Fibroblast of lung (primary cell): ENCODE data around the gene BTRC. TPM values are rescaled to one million over a fixed set of nuclear protein-coding genes. Genes with fewer than 3 reads are reported as not detected.
A peak's percentile ranks its signal among the peaks of the same experiment; 100 is the strongest.

Experiments used
- DNase-seq, 2 donors: peaks; one replicate each; pipeline versions ENCODE4 v3.0.0 to v3.0.0-alpha.2; 2010; ENCODE audit warnings: low read depth in 2 of 2
- H2AFZ ChIP-seq: 2 replicates; pipeline ENCODE4 v1.5.1; 2012; ENCODE audit warnings: low read length, control low read depth, inconsistent platforms
- H3K27ac ChIP-seq: 2 replicates; pipeline ENCODE4 v1.5.1; 2011; ENCODE audit warnings: low read length, control low read depth; ENCODE audit not compliant: insufficient read depth
- H3K27me3 ChIP-seq: 2 replicates; pipeline ENCODE4 v1.5.1; 2011; ENCODE audit warnings: mild to moderate bottlenecking, low read length; ENCODE audit not compliant: control insufficient read depth, insufficient read depth
- H3K36me3 ChIP-seq: 2 replicates; pipeline ENCODE4 v1.5.1; 2011; ENCODE audit warnings: low read length; ENCODE audit not compliant: control insufficient read depth, insufficient read depth
- H3K4me1 ChIP-seq: 2 replicates; pipeline ENCODE4 v1.5.1; 2011; ENCODE audit warnings: low read length; ENCODE audit not compliant: control insufficient read depth, insufficient read depth; ENCODE audit errors: extremely low read depth
- H3K4me2 ChIP-seq: 2 replicates; pipeline ENCODE4 v1.5.1; 2011; ENCODE audit warnings: low read length, control low read depth; ENCODE audit not compliant: insufficient read depth; ENCODE audit errors: extremely low read depth
- H3K4me3 ChIP-seq, 4 experiments: fragments of 200-600 bp in 1 of 4; sonication (generic) in 1 of 4; replicated peaks in 1 of 4; 2 replicates each; pipeline ENCODE4 v1.5.1; 2011 to 2016; ENCODE audit warnings: low read length in 4 of 4, low read depth in 3 of 4, mild to moderate bottlenecking in 3 of 4, control low read depth in 2 of 4, inconsistent platforms in 1 of 4, mixed read lengths in 1 of 4; ENCODE audit not compliant: insufficient read depth in 1 of 4; ENCODE audit errors: control extremely low read depth in 1 of 4
- H3K79me2 ChIP-seq: 2 replicates; pipeline ENCODE4 v1.5.1; 2012; ENCODE audit warnings: mild to moderate bottlenecking, low read length, inconsistent platforms; ENCODE audit not compliant: control insufficient read depth, insufficient read depth
- H3K9ac ChIP-seq: 2 replicates; pipeline ENCODE4 v1.5.1; 2011; ENCODE audit warnings: mild to moderate bottlenecking, low read length, control low read depth; ENCODE audit not compliant: insufficient read depth
- H3K9me3 ChIP-seq: 2 replicates; pipeline ENCODE4 v1.5.1; 2012; ENCODE audit warnings: low read depth, low read length; ENCODE audit not compliant: control insufficient read depth, insufficient read depth
- H4K20me1 ChIP-seq: 2 replicates; pipeline ENCODE4 v1.5.1; 2011; ENCODE audit warnings: low read length; ENCODE audit not compliant: control insufficient read depth, insufficient read depth; ENCODE audit errors: extremely low read depth
- CTCF ChIP-seq, 2 donors: IDR thresholded peaks in 1 of 2; conservative IDR thresholded peaks in 1 of 2; 1 replicate in 1 of 2; 2 replicates in 1 of 2; pipeline ENCODE4 v1.5.1; 2011 to 2012; ENCODE audit warnings: low read length in 2 of 2, control low read depth in 1 of 2, inconsistent platforms in 1 of 2, low read depth in 1 of 2, mild to moderate bottlenecking in 1 of 2
- EZH2 ChIP-seq: IDR thresholded peaks from 2 replicates; pipeline ENCODE4 v1.5.1; 2012; ENCODE audit warnings: low read length, control low read depth, mild to moderate bottlenecking; ENCODE audit errors: missing control alignments
- polyA plus RNA-seq, 2 donors: library from polyadenylated mRNA; depleted of rRNA in 1 of 2; stranded (reverse) in 1 of 2; unstranded in 1 of 2; fragments of >200 nt; gene quantifications; 2 replicates each; pipeline ENCODE4 v1.2.1, GENCODE V29; 2011 to 2012; ENCODE audit warnings: missing spikeins in 1 of 2
- total RNA-seq: library from RNA; depleted of rRNA; stranded (reverse); fragments of >200 nt; gene quantifications from 2 replicates; pipeline ENCODE4 v1.2.1, GENCODE V29; 2014

Gene BTRC
- total and polyA plus RNA-seq, 2 donors (not counting 1 experiment from before 2014, with no cell fraction given): 9.2 to 10.9 TPM

- no peaks in the 10 kb centered on the region for H3K4me1 ChIP-seq
These were observed 85.0 kb downstream of the BTRC start for GRCh38 chr10:101438881-101439391.

GRCh38 chr10:101441541-101442455 is 87.8 kb downstream of the BTRC start:
- Histone ChIP-seq H3K79me2 (no peaks in the 10 kb centered on the region), H4K20me1 (no peaks in the 10 kb centered on the region), H3K27ac (no peak overlapping the region), H3K9ac (no peak overlapping the region), H3K4me2 (no peak overlapping the region), H3K27me3 (no peaks in the 10 kb centered on the region), H2AFZ (no peak overlapping the region), H3K4me1 (no peaks in the 10 kb centered on the region), H3K4me3 (no peak overlapping the region), H3K36me3 (no peaks in the 10 kb centered on the region), H3K9me3 (no peaks in the 10 kb centered on the region)
- peak; percentile 76 to 79 for DNase-seq
- TF ChIP-seq CTCF (conservative IDR thresholded peaks at IDR 0.05 in 1 of 2, IDR thresholded peaks at IDR 0.05 in 1 of 2; ENCODE audit: low read depth in 1 of 2, low read length in 2 of 2) (peak; percentile 65 to 75), EZH2 (no peak)

More at GRCh38 chr10:101438881-101439391, 85.0 kb downstream of the BTRC start:
- peak in 1 of 2 donors; percentile 4 for DNase-seq
- Histone ChIP-seq H2AFZ (no peak overlapping the region), H3K4me3 (no peak overlapping the region), H3K9ac (no peak overlapping the region), H3K36me3 (no peaks in the 10 kb centered on the region), H3K27me3 (no peaks in the 10 kb centered on the region), H4K20me1 (no peaks in the 10 kb centered on the region), H3K79me2 (no peaks in the 10 kb centered on the region), H3K4me2 (no peak overlapping the region), H3K27ac (no peak overlapping the region), H3K9me3 (no peaks in the 10 kb centered on the region)
- no peak for TF ChIP-seq EZH2
- no peak for TF ChIP-seq CTCF (conservative IDR thresholded peaks at IDR 0.05 in 1 of 2, IDR thresholded peaks at IDR 0.05 in 1 of 2; ENCODE audit: low read depth in 1 of 2, low read length in 2 of 2)

- Histone ChIP-seq H3K9me3 (no peaks in the 10 kb centered on the region), H3K4me3 (no peak overlapping the region), H3K79me2 (no peaks in the 10 kb centered on the region), H2AFZ (no peak overlapping the region), H3K27ac (no peak overlapping the region), H3K36me3 (no peaks in the 10 kb centered on the region), H3K27me3 (no peaks in the 10 kb centered on the region), H3K4me1 (no peaks in the 10 kb centered on the region), H3K4me2 (no peak overlapping the region), H4K20me1 (no peaks in the 10 kb centered on the region), H3K9ac (no peak overlapping the region)
- no peak for TF ChIP-seq CTCF (conservative IDR thresholded peaks at IDR 0.05 in 1 of 2, IDR thresholded peaks at IDR 0.05 in 1 of 2; ENCODE audit: low read depth in 1 of 2, low read length in 2 of 2)
- TF ChIP-seq EZH2: no peak
- no peak for DNase-seq
These were observed 88.5 kb downstream of the BTRC start for GRCh38 chr10:101442456-101442800.
